ENCODE data around the gene SLC2A9.

DNA sequence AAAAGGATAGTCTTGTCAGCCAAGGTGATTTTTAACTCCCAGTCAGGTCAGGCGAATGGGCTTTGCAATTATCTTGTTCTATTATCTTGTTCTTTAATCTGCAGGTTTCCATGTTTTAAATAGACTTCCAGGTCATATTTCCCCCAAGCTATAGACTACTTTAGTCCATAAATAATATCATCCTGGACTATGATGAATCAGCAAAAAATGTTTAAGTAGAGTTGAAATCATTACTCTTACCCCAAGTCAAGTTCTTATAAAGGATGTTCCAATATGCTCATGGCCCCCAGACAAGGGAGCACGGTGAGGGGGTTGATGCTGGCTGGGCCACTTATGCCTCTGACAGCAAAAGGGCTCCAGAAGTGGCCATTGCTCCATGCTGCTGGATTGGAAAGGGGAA lies 75.1 kb downstream of the SLC2A9 start:
- TF ChIP-seq, protein P1, sequence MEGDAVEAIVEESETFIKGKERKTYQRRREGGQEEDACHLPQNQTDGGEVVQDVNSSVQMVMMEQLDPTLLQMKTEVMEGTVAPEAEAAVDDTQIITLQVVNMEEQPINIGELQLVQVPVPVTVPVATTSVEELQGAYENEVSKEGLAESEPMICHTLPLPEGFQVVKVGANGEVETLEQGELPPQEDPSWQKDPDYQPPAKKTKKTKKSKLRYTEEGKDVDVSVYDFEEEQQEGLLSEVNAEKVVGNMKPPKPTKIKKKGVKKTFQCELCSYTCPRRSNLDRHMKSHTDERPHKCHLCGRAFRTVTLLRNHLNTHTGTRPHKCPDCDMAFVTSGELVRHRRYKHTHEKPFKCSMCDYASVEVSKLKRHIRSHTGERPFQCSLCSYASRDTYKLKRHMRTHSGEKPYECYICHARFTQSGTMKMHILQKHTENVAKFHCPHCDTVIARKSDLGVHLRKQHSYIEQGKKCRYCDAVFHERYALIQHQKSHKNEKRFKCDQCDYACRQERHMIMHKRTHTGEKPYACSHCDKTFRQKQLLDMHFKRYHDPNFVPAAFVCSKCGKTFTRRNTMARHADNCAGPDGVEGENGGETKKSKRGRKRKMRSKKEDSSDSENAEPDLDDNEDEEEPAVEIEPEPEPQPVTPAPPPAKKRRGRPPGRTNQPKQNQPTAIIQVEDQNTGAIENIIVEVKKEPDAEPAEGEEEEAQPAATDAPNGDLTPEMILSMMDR (IDR thresholded peaks at IDR 0.05; ENCODE audit: control extremely low read depth in 1 of 3, insufficient read depth in 1 of 3, low read depth in 1 of 3, low read length in 3 of 3): no peak
- TF ChIP-seq EZH2 (IDR thresholded peaks at IDR 0.05; ENCODE audit: low read depth, low read length, severe bottlenecking) (no peak), POLR2A (IDR thresholded peaks at IDR 0.05; ENCODE audit: control extremely low read depth in 1 of 2, low read depth in 2 of 2, low read length in 2 of 2) (no peak), GTF2F1 (IDR thresholded peaks at IDR 0.05; ENCODE audit: borderline replicate concordance, low read depth, low read length) (no peak), KDM5A (IDR thresholded peaks at IDR 0.05; ENCODE audit: low read length) (no peak), EGR1 (IDR thresholded peaks at IDR 0.05; ENCODE audit: borderline replicate concordance, low read depth, low read length) (no peak), SUZ12 (IDR thresholded peaks at IDR 0.05; ENCODE audit: low read length) (no peak), EP300 (IDR thresholded peaks at IDR 0.05; ENCODE audit: borderline replicate concordance in 1 of 2, low read depth in 2 of 2, low read length in 2 of 2) (no peak), NRF1 (IDR thresholded peaks at IDR 0.05; ENCODE audit: low read depth, low read length) (no peak), POLR2AphosphoS5 (IDR thresholded peaks at IDR 0.05; ENCODE audit: low read depth, low read length) (no peak), CEBPB (IDR thresholded peaks at IDR 0.05; ENCODE audit: low read depth, low read length) (no peak), SIX5 (IDR thresholded peaks at IDR 0.05; ENCODE audit: low read depth, low read length) (no peak), ZNF274 (IDR thresholded peaks at IDR 0.05; ENCODE audit: borderline replicate concordance, extremely low read depth, low read length) (no peak)
- TF ChIP-seq, protein P2, sequence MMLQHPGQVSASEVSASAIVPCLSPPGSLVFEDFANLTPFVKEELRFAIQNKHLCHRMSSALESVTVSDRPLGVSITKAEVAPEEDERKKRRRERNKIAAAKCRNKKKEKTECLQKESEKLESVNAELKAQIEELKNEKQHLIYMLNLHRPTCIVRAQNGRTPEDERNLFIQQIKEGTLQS (IDR thresholded peaks at IDR 0.05; ENCODE audit: insufficient read depth, low read depth, low read length): no peak
